SK-N-SH treated with all-trans-retinoic acid at 6 μM for 48 hours (cell line): ENCODE measurements around the gene PTPN1.
A peak's percentile ranks its signal among the peaks of the same experiment; 100 is the strongest.
"Not testable (repeated sequence)": the region's sequence is repeated elsewhere in the genome, so short reads cannot be mapped to it uniquely, and the experiment has no call there.

Experiments used
- ATAC-seq: fragments of 200-7000 bp; cut with Tn5 transposase; 3 replicates; pipeline ENCODE4 v1.9.1; 2020; ENCODE audit warnings: mild to moderate bottlenecking, moderate library complexity
- ARNTL ChIP-seq: fragments of 450-650 bp; formaldehyde crosslinking; IDR thresholded peaks from 2 replicates; pipeline ENCODE4 v1.5.0; 2020; ENCODE audit warnings: low read depth, mild to moderate bottlenecking, moderate library complexity, borderline replicate concordance
- BACH2 ChIP-seq: fragments of 250-450 bp; sonication (Bioruptor Pico); IDR thresholded peaks from 2 replicates; pipeline ENCODE4 v1.9.0; 2021; ENCODE audit warnings: mild to moderate bottlenecking, borderline replicate concordance
- CSDC2 ChIP-seq: fragments of 250-450 bp; sonication (Bioruptor Pico); IDR thresholded peaks from 2 replicates; pipeline ENCODE4 v1.5.0; 2020; ENCODE audit warnings: mild to moderate bottlenecking, moderate library complexity
- OSR1 ChIP-seq: fragments of 250-450 bp; sonication (Bioruptor Pico); IDR thresholded peaks from 2 replicates; pipeline ENCODE4 v1.8.0; 2022; ENCODE audit warnings: moderate library complexity, mild to moderate bottlenecking, inconsistent platforms
- RARB ChIP-seq: fragments of 250-450 bp; sonication (Bioruptor Pico); IDR thresholded peaks from 2 replicates; pipeline ENCODE4 v1.8.0; 2021; ENCODE audit warnings: mild to moderate bottlenecking, moderate library complexity
- SNAI2 ChIP-seq: fragments of 250-450 bp; sonication (Bioruptor Pico); IDR thresholded peaks from 2 replicates; pipeline ENCODE4 v1.5.0; 2020; ENCODE audit warnings: mild to moderate bottlenecking, moderate library complexity
- TCF4 ChIP-seq: fragments of 250-450 bp; sonication (Bioruptor Pico); IDR thresholded peaks from 2 replicates; pipeline ENCODE4 v1.8.0; 2021; ENCODE audit warnings: mild to moderate bottlenecking, moderate library complexity, borderline replicate concordance
- TOX ChIP-seq: fragments of 250-450 bp; sonication (Bioruptor Pico); IDR thresholded peaks from 2 replicates; pipeline ENCODE4 v1.8.0; 2021; ENCODE audit warnings: mild to moderate bottlenecking, moderate library complexity, borderline replicate concordance
- ZFP3 ChIP-seq: fragments of 250-450 bp; sonication (Bioruptor Pico); IDR thresholded peaks from 2 replicates; pipeline ENCODE4 v1.5.0; 2020; ENCODE audit warnings: mild to moderate bottlenecking, moderate library complexity
- ZNF565 ChIP-seq: fragments of 450-650 bp; formaldehyde crosslinking; conservative IDR thresholded peaks from 2 replicates; pipeline ENCODE4 v1.5.0; 2020; ENCODE audit warnings: low read depth, mild to moderate bottlenecking, moderate library complexity
- ZNF70 ChIP-seq: fragments of 450-650 bp; formaldehyde crosslinking; IDR thresholded peaks from 2 replicates; pipeline ENCODE4 v1.5.0; 2020; ENCODE audit warnings: mild to moderate bottlenecking, moderate library complexity
- ZNF8 ChIP-seq: fragments of 450-650 bp; formaldehyde crosslinking; IDR thresholded peaks from 2 replicates; pipeline ENCODE4 v1.5.0; 2020; ENCODE audit warnings: mild to moderate bottlenecking, moderate library complexity
- TF ChIP-seq, protein P1 (sequence below): fragments of 250-450 bp; sonication (Bioruptor Pico); IDR thresholded peaks from 2 replicates; pipeline ENCODE4 v1.5.0; 2020; ENCODE audit warnings: mild to moderate bottlenecking, moderate library complexity
- TF ChIP-seq, protein P2 (sequence below): fragments of 250-450 bp; sonication (Bioruptor Pico); IDR thresholded peaks from 2 replicates; pipeline ENCODE4 v1.5.1; 2020; ENCODE audit warnings: low read depth, mild to moderate bottlenecking, moderate library complexity
- TF ChIP-seq, protein P3 (sequence below): fragments of 250-450 bp; sonication (Bioruptor Pico); IDR thresholded peaks from 2 replicates; pipeline ENCODE4 v1.8.0; 2020; ENCODE audit warnings: mild to moderate bottlenecking, moderate library complexity, borderline replicate concordance

The PTPN1 gene

DNA sequence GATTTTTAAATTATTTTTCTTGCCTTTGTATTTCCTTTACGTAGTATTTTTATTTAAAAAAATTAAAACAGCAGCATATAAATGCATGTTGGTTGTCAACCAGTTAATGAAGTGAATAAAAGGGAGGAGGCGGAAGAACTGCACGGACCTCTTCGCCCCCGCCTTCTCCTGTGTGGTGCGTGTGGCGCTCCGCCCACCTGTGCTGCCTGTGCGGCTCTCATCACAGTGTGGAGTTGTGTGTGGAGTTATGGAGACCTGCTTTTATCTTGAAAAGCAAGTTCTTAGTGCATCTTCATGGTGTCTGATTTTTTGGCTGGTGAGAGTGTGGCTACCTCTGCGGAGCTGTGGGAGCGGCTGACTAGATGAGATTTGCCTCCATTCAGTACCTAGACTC, 58.4 kb downstream of the PTPN1 start (continued):
- TF ChIP-seq, protein P1, sequence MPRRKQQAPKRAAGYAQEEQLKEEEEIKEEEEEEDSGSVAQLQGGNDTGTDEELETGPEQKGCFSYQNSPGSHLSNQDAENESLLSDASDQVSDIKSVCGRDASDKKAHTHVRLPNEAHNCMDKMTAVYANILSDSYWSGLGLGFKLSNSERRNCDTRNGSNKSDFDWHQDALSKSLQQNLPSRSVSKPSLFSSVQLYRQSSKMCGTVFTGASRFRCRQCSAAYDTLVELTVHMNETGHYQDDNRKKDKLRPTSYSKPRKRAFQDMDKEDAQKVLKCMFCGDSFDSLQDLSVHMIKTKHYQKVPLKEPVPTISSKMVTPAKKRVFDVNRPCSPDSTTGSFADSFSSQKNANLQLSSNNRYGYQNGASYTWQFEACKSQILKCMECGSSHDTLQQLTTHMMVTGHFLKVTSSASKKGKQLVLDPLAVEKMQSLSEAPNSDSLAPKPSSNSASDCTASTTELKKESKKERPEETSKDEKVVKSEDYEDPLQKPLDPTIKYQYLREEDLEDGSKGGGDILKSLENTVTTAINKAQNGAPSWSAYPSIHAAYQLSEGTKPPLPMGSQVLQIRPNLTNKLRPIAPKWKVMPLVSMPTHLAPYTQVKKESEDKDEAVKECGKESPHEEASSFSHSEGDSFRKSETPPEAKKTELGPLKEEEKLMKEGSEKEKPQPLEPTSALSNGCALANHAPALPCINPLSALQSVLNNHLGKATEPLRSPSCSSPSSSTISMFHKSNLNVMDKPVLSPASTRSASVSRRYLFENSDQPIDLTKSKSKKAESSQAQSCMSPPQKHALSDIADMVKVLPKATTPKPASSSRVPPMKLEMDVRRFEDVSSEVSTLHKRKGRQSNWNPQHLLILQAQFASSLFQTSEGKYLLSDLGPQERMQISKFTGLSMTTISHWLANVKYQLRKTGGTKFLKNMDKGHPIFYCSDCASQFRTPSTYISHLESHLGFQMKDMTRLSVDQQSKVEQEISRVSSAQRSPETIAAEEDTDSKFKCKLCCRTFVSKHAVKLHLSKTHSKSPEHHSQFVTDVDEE (CRISPR knock-in tag): no peak
- no peak for TF ChIP-seq TOX

DNA sequence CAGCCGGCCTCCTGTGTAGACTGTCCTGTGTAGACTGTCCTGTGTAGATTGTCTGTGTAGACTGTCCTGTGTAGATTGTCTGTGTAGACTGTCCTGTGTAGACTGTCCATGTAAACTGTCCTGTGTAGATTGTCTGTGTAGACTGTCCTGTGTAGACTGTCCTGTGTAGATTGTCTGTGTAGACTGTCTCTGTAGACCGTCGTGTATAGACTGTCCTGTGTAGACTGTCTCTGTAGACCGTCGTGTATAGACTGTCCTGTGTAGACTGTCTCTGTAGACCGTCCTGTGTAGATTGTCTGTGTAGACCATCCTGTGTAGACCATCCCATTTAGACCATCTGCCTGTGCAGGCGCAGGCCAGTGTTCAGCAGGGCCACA, 59.3 kb downstream of the PTPN1 start:
- not testable (repeated sequence) for ATAC-seq

GRCh38 chr20:50569864-50570836, 60.0 kb downstream of the PTPN1 start:
- ATAC-seq: peak; percentile 70
- no peak for TF ChIP-seq TCF4 (CRISPR knock-in tag)
- TF ChIP-seq ZNF70 (CRISPR knock-in tag): no peak
- TF ChIP-seq ZNF565 (CRISPR knock-in tag): no peak
- no peak for TF ChIP-seq ZFP3 (CRISPR knock-in tag)

DNA sequence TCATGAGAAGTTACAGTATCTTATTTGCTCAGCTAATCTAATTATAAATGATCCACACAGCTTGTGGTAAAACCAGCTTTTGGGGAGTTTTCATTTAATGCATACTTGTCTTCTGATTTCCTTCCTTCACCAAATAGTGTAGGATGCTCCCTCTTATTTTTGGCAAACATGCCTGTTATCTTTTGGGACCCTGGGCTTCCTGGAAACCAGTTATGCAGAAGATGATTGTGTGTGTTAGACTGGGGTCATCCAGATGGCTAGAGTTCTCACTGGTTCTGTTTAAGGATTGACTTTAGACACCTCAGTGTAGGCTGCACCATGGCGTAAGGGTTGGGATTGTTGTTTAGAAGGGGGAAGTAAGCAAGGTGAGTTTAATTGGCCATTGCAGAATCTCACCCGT, 61.3 kb downstream of the PTPN1 start:
- TF ChIP-seq OSR1 (CRISPR knock-in tag) (no peak), SNAI2 (CRISPR knock-in tag) (no peak)
- ATAC-seq: no peak

DNA sequence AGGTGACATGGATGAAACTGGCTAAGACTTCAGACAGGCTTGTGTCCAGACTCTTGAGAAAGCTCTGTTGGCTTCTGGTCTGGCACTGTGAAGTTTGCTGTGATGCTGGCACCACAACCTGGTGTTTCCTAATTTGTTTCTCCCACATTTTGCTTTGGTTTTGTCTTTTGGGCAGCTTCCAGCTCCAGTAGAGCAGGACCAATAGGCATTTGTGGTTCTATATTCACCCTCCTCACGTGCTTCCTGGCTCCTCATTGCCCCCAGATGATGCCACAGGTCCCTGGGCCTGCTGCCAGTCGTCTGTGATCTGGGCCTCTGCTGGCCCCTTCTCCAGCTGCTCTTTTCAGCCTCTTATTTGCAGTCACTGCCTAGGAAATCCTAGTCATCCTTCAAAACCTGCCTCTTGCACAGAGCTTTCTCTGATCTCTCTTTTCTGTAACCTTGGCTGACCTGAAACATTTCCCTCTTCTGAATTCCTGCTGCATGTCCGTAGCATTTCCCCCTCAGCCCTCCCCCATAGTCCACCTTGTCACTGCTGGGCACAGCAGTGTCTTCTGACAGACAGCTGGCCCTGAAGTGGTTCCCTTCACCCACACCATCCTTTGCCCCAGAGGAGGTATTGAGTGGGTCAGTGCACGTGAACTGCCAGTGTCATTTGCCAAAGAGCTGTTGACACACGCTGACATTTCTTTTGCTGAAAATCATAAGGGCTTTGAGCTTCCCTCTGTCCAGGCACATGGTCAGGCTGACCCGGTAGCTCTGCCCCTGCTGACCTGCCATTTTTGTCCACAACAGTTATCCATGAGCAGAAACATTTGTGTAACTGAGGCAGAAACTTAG, 63.0 kb downstream of the PTPN1 start:
- TF ChIP-seq TOX (no peak), CSDC2 (no peak), RARB (no peak), ZNF8 (CRISPR knock-in tag) (no peak), BACH2 (CRISPR knock-in tag) (no peak), ZFP3 (CRISPR knock-in tag) (peak; percentile 92), SNAI2 (CRISPR knock-in tag) (no peak), ZNF565 (CRISPR knock-in tag) (no peak)
- peak; percentile 65 for ATAC-seq

DNA sequence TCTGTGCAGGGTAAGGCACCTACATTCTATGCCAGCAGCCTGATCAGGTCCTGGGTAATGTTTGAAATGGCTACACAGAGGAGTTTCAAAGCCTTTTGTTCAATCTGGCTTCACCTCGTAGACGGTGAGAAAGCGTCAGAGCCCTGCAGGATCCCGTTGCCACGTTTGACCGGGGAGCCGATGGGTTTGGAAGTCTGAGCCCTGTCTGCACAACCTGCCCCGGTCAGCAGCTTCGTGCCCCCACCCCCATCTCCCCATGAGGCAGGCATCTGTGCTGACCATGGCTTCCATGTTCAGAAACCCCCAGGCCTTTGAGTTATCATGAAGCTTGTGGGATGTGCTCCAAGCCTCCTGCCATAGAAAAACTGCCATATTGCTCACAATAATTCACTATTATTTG, 63.9 kb downstream of the PTPN1 start:
- ATAC-seq: no peak
- TF ChIP-seq TOX: no peak
- TF ChIP-seq, protein P2, sequence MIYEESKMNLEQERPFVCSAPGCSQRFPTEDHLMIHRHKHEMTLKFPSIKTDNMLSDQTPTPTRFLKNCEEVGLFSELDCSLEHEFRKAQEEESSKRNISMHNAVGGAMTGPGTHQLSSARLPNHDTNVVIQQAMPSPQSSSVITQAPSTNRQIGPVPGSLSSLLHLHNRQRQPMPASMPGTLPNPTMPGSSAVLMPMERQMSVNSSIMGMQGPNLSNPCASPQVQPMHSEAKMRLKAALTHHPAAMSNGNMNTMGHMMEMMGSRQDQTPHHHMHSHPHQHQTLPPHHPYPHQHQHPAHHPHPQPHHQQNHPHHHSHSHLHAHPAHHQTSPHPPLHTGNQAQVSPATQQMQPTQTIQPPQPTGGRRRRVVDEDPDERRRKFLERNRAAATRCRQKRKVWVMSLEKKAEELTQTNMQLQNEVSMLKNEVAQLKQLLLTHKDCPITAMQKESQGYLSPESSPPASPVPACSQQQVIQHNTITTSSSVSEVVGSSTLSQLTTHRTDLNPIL (CRISPR knock-in tag): no peak
- TF ChIP-seq, protein P3, sequence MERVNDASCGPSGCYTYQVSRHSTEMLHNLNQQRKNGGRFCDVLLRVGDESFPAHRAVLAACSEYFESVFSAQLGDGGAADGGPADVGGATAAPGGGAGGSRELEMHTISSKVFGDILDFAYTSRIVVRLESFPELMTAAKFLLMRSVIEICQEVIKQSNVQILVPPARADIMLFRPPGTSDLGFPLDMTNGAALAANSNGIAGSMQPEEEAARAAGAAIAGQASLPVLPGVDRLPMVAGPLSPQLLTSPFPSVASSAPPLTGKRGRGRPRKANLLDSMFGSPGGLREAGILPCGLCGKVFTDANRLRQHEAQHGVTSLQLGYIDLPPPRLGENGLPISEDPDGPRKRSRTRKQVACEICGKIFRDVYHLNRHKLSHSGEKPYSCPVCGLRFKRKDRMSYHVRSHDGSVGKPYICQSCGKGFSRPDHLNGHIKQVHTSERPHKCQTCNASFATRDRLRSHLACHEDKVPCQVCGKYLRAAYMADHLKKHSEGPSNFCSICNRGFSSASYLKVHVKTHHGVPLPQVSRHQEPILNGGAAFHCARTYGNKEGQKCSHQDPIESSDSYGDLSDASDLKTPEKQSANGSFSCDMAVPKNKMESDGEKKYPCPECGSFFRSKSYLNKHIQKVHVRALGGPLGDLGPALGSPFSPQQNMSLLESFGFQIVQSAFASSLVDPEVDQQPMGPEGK: no peak
- TF ChIP-seq ARNTL (CRISPR knock-in tag): no peak
- TF ChIP-seq, protein P1 (CRISPR knock-in tag): no peak
- TF ChIP-seq SNAI2 (CRISPR knock-in tag): no peak
